HG03095 (cell line): Measurements from ENCODE around the gene OR52N5.

ENCODE experiments used
- ATAC-seq: cut with Tn5 transposase; IDR thresholded peaks from one replicate; pipeline ENCODE4 v1.9.1; 2021; ENCODE audit warnings: moderate library complexity; ENCODE audit not compliant: unreplicated experiment

The OR52N5 gene

GRCh38 chr11:5783255-5783654 is at the start of gene OR52N5:
Gene OR52N5, minus strand, starts transcription at chr11:5783355. Its CDS starts 4,721 bp downstream, at chr11:5778634.
- ATAC-seq = no peak

- ATAC-seq = no peak
Measured at GRCh38 chr11:5831196-5831829, 48.2 kb upstream of the OR52N5 start.

GRCh38 chr11:5818245-5818886 is 35.2 kb upstream of the OR52N5 start:
- ATAC-seq = no peak

- ATAC-seq = no peak
Measured at GRCh38 chr11:5815534-5815933, 32.4 kb upstream of the OR52N5 start.

GRCh38 chr11:5809905-5810795 is 27.0 kb upstream of the OR52N5 start:
- ATAC-seq = no peak

- peak; percentile 28 for ATAC-seq
Measured at GRCh38 chr11:5809122-5809519, 26.0 kb upstream of the OR52N5 start.

GRCh38 chr11:5808500-5809121 is 25.5 kb upstream of the OR52N5 start, which contains the start of gene OR52N2:
Gene OR52N2, plus strand, starts transcription at chr11:5808924. Its CDS starts 11,412 bp downstream, at chr11:5820336.
- peak; percentile 91 for ATAC-seq

- ATAC-seq = no peak
Measured at GRCh38 chr11:5807580-5807979, 24.4 kb upstream of the OR52N5 start.

GRCh38 chr11:5803982-5804381 is 20.8 kb upstream of the OR52N5 start:
- no peak for ATAC-seq

GRCh38 chr11:5796541-5796940 is 13.4 kb upstream of the OR52N5 start:
- ATAC-seq = no peak

GRCh38 chr11:5791165-5791564 is 8.0 kb upstream of the OR52N5 start, which contains the start of gene OR52N1:
Gene OR52N1, minus strand, starts transcription at chr11:5791265. Its CDS starts 2,449 bp downstream, at chr11:5788816.
- no peak for ATAC-seq

GRCh38 chr11:5767056-5767455 is 16.1 kb downstream of the OR52N5 start:
- ATAC-seq = no peak

- ATAC-seq = no peak
Measured at GRCh38 chr11:5753943-5754342, 29.2 kb downstream of the OR52N5 start, which contains the start of gene OR52N4. Gene OR52N4, plus strand, starts transcription at chr11:5754243. Its CDS starts 498 bp downstream, at chr11:5754741.

GRCh38 chr11:5749836-5750235 is 33.3 kb downstream of the OR52N5 start:
- ATAC-seq = no peak

- no peak for ATAC-seq
Measured at GRCh38 chr11:5746614-5747013, 36.5 kb downstream of the OR52N5 start.

GRCh38 chr11:5738431-5738830 is 44.7 kb downstream of the OR52N5 start:
- no peak for ATAC-seq

GRCh38 chr11:5737670-5738392 is 45.3 kb downstream of the OR52N5 start:
- ATAC-seq = no peak

- no peak for ATAC-seq
Measured at GRCh38 chr11:5737091-5737490, 46.1 kb downstream of the OR52N5 start.

GRCh38 chr11:5736396-5736795 is 46.8 kb downstream of the OR52N5 start, which contains the start of gene OR56B1:
Gene OR56B1, plus strand, starts transcription at chr11:5736448. Its CDS starts 69 bp downstream, at chr11:5736517.
- no peak for ATAC-seq

- ATAC-seq = no peak
Measured at GRCh38 chr11:5727691-5728090, 55.5 kb downstream of the OR52N5 start.
